ENCODE measurements around the gene TIPRL. TPM values are rescaled to one million over a fixed set of nuclear protein-coding genes. Genes with fewer than 3 reads are reported as not detected.

The TIPRL gene
- polyA plus RNA-seq, 1 of the 3 experiments (the other 2 are of a cell fraction), result 16.4 TPM

DNA sequence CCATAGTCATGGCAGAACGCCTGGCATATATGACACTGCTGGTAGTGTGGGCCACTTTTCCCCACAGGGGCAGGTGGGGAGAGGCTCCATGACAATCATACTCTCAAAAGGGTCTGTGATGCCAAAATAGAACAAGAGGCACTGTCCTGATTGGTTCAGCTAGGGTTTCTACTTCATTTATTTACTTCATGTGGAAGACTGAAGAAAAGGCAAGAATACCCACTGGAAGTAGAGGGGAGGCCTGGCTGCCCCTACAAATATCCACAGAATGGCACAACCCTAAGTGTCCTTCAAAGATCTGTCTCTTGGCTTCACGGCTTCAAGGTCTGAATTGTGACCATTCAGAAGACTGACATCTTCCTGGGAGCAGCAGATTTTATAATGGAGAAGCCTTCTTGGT, 42.5 kb downstream of the TIPRL start:
- Histone ChIP-seq H3K4me3 (ENCODE audit: low read depth in 2 of 2, low read length in 1 of 2) (no peak overlapping the region), H4K20me1 (ENCODE audit: insufficient read depth) (no peaks in the 10 kb centered on the region), H3K4me2 (no peak overlapping the region), H3K4me1 (ENCODE audit: control insufficient read depth in 1 of 2, insufficient read depth in 2 of 2, low read depth in 1 of 2, low read length in 1 of 2) (peaks cover 0 to 8% of the 10 kb centered on the region in 2 experiments; a peak in 2 of 4 replicates), H3K9me2 (no peaks in the 10 kb centered on the region), H3K36me3 (replicated peaks in 1 of 2; ENCODE audit: control insufficient read depth in 1 of 2, insufficient read depth in 2 of 2, low read length in 1 of 2) (no peaks in the 10 kb centered on the region), H3K79me2 (ENCODE audit: insufficient read depth) (peaks cover 10% of the 10 kb centered on the region; the same call in 1 of the 2 replicates), H3K27ac (ENCODE audit: low read depth in 2 of 2, low read length in 1 of 2) (no peak overlapping the region), H2AFZ (ENCODE audit: low read depth) (no peak overlapping the region), H3K27me3 (ENCODE audit: insufficient read depth) (no peaks in the 10 kb centered on the region), H3F3A (replicated peaks; ENCODE audit: insufficient read depth) (no peaks in the 10 kb centered on the region), H3K9me3 (no peaks in the 10 kb centered on the region), H3K9ac (no peak overlapping the region)
- no peak for DNase-seq
- TF ChIP-seq MEF2A (IDR thresholded peaks at IDR 0.05; ENCODE audit: borderline replicate concordance, low read depth) (no peak), POLR2AphosphoS5 (IDR thresholded peaks at IDR 0.05; ENCODE audit: low read depth, low read length) (no peak), EZH2phosphoT487 (IDR thresholded peaks at IDR 0.05; ENCODE audit: borderline replicate concordance, low read depth) (no peak), TAF1 (IDR thresholded peaks at IDR 0.05; ENCODE audit: borderline replicate concordance, low read depth, low read length) (no peak), EP300 (IDR thresholded peaks at IDR 0.05; ENCODE audit: borderline replicate concordance in 1 of 2, low read depth in 1 of 2, low read length in 1 of 2) (no peak), YY1 (IDR thresholded peaks at IDR 0.05; ENCODE audit: low read depth) (no peak), JUND (IDR thresholded peaks at IDR 0.05) (no peak), FOXM1 (IDR thresholded peaks at IDR 0.05; ENCODE audit: low read depth) (no peak), FOSL2 (IDR thresholded peaks at IDR 0.05; ENCODE audit: borderline replicate concordance, low read depth) (no peak), CHD2 (IDR thresholded peaks at IDR 0.05; ENCODE audit: low read length, partially characterized antibody) (no peak), SMC3 (IDR thresholded peaks at IDR 0.05; ENCODE audit: low read depth, low read length) (no peak), TCF12 (IDR thresholded peaks at IDR 0.05) (no peak), RXRA (IDR thresholded peaks at IDR 0.05; ENCODE audit: borderline replicate concordance, low read depth) (no peak)
- TF ChIP-seq, protein P1, sequence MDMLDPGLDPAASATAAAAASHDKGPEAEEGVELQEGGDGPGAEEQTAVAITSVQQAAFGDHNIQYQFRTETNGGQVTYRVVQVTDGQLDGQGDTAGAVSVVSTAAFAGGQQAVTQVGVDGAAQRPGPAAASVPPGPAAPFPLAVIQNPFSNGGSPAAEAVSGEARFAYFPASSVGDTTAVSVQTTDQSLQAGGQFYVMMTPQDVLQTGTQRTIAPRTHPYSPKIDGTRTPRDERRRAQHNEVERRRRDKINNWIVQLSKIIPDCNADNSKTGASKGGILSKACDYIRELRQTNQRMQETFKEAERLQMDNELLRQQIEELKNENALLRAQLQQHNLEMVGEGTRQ (IDR thresholded peaks at IDR 0.05; ENCODE audit: borderline replicate concordance, low read depth, low read length), result no peak
- TF ChIP-seq, protein P2, sequence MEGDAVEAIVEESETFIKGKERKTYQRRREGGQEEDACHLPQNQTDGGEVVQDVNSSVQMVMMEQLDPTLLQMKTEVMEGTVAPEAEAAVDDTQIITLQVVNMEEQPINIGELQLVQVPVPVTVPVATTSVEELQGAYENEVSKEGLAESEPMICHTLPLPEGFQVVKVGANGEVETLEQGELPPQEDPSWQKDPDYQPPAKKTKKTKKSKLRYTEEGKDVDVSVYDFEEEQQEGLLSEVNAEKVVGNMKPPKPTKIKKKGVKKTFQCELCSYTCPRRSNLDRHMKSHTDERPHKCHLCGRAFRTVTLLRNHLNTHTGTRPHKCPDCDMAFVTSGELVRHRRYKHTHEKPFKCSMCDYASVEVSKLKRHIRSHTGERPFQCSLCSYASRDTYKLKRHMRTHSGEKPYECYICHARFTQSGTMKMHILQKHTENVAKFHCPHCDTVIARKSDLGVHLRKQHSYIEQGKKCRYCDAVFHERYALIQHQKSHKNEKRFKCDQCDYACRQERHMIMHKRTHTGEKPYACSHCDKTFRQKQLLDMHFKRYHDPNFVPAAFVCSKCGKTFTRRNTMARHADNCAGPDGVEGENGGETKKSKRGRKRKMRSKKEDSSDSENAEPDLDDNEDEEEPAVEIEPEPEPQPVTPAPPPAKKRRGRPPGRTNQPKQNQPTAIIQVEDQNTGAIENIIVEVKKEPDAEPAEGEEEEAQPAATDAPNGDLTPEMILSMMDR (IDR thresholded peaks at IDR 0.05), result no peak
- TF ChIP-seq, protein P3, sequence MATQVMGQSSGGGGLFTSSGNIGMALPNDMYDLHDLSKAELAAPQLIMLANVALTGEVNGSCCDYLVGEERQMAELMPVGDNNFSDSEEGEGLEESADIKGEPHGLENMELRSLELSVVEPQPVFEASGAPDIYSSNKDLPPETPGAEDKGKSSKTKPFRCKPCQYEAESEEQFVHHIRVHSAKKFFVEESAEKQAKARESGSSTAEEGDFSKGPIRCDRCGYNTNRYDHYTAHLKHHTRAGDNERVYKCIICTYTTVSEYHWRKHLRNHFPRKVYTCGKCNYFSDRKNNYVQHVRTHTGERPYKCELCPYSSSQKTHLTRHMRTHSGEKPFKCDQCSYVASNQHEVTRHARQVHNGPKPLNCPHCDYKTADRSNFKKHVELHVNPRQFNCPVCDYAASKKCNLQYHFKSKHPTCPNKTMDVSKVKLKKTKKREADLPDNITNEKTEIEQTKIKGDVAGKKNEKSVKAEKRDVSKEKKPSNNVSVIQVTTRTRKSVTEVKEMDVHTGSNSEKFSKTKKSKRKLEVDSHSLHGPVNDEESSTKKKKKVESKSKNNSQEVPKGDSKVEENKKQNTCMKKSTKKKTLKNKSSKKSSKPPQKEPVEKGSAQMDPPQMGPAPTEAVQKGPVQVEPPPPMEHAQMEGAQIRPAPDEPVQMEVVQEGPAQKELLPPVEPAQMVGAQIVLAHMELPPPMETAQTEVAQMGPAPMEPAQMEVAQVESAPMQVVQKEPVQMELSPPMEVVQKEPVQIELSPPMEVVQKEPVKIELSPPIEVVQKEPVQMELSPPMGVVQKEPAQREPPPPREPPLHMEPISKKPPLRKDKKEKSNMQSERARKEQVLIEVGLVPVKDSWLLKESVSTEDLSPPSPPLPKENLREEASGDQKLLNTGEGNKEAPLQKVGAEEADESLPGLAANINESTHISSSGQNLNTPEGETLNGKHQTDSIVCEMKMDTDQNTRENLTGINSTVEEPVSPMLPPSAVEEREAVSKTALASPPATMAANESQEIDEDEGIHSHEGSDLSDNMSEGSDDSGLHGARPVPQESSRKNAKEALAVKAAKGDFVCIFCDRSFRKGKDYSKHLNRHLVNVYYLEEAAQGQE (IDR thresholded peaks at IDR 0.05; ENCODE audit: low read depth, low read length), result no peak
- TF ChIP-seq, protein P4, sequence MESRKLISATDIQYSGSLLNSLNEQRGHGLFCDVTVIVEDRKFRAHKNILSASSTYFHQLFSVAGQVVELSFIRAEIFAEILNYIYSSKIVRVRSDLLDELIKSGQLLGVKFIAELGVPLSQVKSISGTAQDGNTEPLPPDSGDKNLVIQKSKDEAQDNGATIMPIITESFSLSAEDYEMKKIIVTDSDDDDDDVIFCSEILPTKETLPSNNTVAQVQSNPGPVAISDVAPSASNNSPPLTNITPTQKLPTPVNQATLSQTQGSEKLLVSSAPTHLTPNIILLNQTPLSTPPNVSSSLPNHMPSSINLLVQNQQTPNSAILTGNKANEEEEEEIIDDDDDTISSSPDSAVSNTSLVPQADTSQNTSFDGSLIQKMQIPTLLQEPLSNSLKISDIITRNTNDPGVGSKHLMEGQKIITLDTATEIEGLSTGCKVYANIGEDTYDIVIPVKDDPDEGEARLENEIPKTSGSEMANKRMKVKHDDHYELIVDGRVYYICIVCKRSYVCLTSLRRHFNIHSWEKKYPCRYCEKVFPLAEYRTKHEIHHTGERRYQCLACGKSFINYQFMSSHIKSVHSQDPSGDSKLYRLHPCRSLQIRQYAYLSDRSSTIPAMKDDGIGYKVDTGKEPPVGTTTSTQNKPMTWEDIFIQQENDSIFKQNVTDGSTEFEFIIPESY (IDR thresholded peaks at IDR 0.05; ENCODE audit: borderline replicate concordance, low read depth), result no peak
- TF ChIP-seq, protein P5, sequence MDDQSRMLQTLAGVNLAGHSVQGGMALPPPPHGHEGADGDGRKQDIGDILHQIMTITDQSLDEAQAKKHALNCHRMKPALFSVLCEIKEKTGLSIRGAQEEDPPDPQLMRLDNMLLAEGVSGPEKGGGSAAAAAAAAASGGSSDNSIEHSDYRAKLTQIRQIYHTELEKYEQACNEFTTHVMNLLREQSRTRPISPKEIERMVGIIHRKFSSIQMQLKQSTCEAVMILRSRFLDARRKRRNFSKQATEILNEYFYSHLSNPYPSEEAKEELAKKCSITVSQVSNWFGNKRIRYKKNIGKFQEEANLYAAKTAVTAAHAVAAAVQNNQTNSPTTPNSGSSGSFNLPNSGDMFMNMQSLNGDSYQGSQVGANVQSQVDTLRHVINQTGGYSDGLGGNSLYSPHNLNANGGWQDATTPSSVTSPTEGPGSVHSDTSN (IDR thresholded peaks at IDR 0.05), result no peak
- POLR2A ChIA-PET, result no interaction called here
- WGBS (ENCODE audit: low lambda C conversion rate), result 81% methylated on average over 2 of the region's 2 CpGs
- CTCF ChIA-PET, result interaction anchor here (0.9 to 1.7 kb wide), 2 partner anchors 76 to 139 kb away, joined by 3 to 5 read pairs; no protein-coding TSS in a partner anchor
